ENCODE results near the gene MYO10. TPM values are rescaled to one million over a fixed set of nuclear protein-coding genes. Genes with fewer than 3 reads are reported as not detected.
"Not testable (repeated sequence)": the region's sequence is repeated elsewhere in the genome, so short reads cannot be mapped to it uniquely, and the experiment has no call there.

Gene MYO10
- total RNA-seq, 2 experiments from 2014 or later = 0.30 TPM; not detected in 1

- H3K4me1 Mint-ChIP-seq = no peaks in the 10 kb centered on the region
- H3K4me3 Mint-ChIP-seq = no peak overlapping the region
- no peak for DNase-seq
- no peaks in the 10 kb centered on the region for H3K36me3 Mint-ChIP-seq
- H3K27me3 Mint-ChIP-seq = peaks cover 10% of the 10 kb centered on the region
- H3K9me3 Mint-ChIP-seq = no peaks in the 10 kb centered on the region
- no peak overlapping the region for H3K27ac Mint-ChIP-seq
Measured at GRCh38 chr5:16889972-16890519, 46.0 kb downstream of the MYO10 start.

GRCh38 chr5:16889203-16889971 is 46.7 kb downstream of the MYO10 start:
- no peak overlapping the region for H3K27ac Mint-ChIP-seq
- DNase-seq = no peak
- peaks cover 14% of the 10 kb centered on the region for H3K27me3 Mint-ChIP-seq
- no peaks in the 10 kb centered on the region for H3K4me1 Mint-ChIP-seq
- no peak overlapping the region for H3K4me3 Mint-ChIP-seq
- no peaks in the 10 kb centered on the region for H3K36me3 Mint-ChIP-seq
- no peaks in the 10 kb centered on the region for H3K9me3 Mint-ChIP-seq

DNA sequence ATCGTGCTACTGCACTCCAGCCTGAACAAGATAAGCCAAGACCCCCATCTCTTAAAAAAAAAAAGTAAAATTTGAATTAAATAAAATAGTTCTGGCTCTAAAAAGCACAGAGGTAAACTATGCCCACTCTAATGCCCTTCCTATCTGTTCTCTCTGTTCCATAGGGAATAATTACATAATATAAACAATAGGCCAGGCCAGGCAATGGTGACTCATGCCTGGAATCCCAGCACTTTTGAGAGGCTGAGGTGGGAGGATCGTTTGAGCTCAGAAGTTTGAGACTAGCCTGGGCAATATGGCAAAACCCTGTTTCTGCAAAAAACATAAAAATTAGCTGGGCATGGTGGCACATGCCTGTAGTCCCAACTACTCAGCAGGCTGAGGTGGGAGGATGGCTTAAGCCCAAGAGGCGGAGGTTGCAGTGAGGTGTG is 47.4 kb downstream of the MYO10 start:
- no peak overlapping the region for H3K4me3 Mint-ChIP-seq
- no peaks in the 10 kb centered on the region for H3K9me3 Mint-ChIP-seq
- no peaks in the 10 kb centered on the region for H3K4me1 Mint-ChIP-seq
- no peaks in the 10 kb centered on the region for H3K36me3 Mint-ChIP-seq
- no peak overlapping the region for H3K27ac Mint-ChIP-seq
- peaks cover 14% of the 10 kb centered on the region for H3K27me3 Mint-ChIP-seq
- DNase-seq = no peak

- H3K27ac Mint-ChIP-seq = no peak overlapping the region
- DNase-seq = no peak
- no peak overlapping the region for H3K4me3 Mint-ChIP-seq
- no peaks in the 10 kb centered on the region for H3K36me3 Mint-ChIP-seq
- H3K4me1 Mint-ChIP-seq = no peaks in the 10 kb centered on the region
- H3K9me3 Mint-ChIP-seq = no peaks in the 10 kb centered on the region
- H3K27me3 Mint-ChIP-seq = peaks cover 14% of the 10 kb centered on the region
Measured at GRCh38 chr5:16886793-16887345, 49.2 kb downstream of the MYO10 start.

- no peaks in the 10 kb centered on the region for H3K4me1 Mint-ChIP-seq
- DNase-seq = no peak
- H3K9me3 Mint-ChIP-seq = no peaks in the 10 kb centered on the region
- H3K27ac Mint-ChIP-seq = no peak overlapping the region
- H3K4me3 Mint-ChIP-seq = no peak overlapping the region
- H3K27me3 Mint-ChIP-seq = peaks cover 14% of the 10 kb centered on the region
- no peaks in the 10 kb centered on the region for H3K36me3 Mint-ChIP-seq
Measured at GRCh38 chr5:16886366-16886736, 49.7 kb downstream of the MYO10 start.

DNA sequence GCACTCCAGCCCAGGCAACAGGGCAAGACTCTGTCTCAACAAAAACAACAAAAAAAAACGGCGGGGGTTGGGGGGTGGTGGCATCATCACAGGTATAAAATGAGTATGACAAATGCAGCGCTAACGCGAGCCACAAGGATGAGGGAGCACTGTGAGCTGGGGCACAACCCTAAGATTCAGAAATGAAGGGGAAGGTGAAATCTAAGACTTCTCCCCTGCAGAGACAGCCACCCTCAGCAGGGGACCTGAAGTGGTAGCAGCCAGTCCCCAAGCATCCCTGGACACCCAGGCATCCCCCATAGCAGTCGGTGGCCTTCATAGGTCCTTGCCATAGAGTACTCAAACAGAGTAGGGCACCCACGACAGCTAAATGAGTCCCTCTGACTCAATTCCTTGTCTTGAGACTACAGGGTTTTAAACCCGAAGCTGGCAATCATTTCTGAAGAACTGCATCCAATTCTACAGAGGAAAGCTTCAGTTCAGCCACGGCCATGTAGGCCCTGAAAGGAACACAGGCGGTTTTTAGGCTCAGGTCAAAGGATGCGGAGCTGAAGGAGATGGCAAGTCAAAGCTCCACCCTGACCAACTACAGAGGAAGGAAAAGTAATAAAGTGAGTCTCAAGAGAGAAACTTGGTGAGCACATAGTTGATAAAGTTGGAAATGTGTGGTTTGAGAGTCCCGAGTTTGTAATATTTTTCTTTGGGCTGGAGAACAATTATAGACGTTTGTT is 50.3 kb downstream of the MYO10 start:
- H3K9me3 Mint-ChIP-seq = no peaks in the 10 kb centered on the region
- no peak for DNase-seq
- no peaks in the 10 kb centered on the region for H3K36me3 Mint-ChIP-seq
- no peaks in the 10 kb centered on the region for H3K4me1 Mint-ChIP-seq
- no peak overlapping the region for H3K4me3 Mint-ChIP-seq
- H3K27ac Mint-ChIP-seq = no peak overlapping the region
- peaks cover 14% of the 10 kb centered on the region for H3K27me3 Mint-ChIP-seq

DNA sequence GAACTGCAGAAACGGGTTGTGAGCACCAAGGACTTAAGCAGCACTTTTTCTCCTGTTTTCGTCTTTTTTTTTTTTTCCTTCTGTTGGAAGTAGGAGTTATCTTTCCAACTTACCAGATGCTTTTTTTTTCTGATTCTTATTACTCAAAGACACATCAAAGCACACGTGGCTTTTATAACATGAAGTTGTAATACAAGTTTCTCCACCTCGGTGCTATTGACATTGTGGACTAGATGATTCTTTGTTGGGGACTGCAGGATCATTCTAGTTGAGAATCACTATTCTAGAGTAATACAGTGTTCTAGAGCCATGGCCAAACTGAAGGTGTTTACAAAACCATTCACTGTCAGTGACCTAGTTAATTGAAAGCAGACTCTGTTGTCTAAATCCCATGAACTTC is 51.5 kb downstream of the MYO10 start:
- H3K9me3 Mint-ChIP-seq = no peaks in the 10 kb centered on the region
- no peak for DNase-seq
- H3K4me1 Mint-ChIP-seq = no peaks in the 10 kb centered on the region
- no peak overlapping the region for H3K4me3 Mint-ChIP-seq
- no peak overlapping the region for H3K27ac Mint-ChIP-seq
- H3K27me3 Mint-ChIP-seq = peaks cover 14% of the 10 kb centered on the region
- H3K36me3 Mint-ChIP-seq = no peaks in the 10 kb centered on the region

DNA sequence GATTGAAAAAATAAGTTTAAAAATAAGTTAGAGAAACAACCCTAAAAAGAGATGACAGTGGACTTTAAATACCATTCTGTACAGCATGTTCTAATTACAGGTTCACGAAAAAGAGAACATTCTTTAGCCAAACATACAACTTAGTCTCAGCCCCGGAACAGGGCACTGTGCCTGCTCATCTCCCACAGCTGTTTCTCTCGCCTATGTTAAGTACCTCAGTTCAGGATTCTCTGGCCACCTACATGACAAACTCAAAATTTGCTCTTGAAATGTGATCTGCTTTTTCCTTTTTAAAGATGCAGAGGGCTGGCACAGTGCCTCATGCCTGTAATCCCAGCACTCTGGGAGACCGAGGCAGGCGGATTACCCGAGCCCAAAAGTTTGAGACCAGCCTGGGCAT is 52.3 kb downstream of the MYO10 start:
- DNase-seq = no peak
- H3K27ac Mint-ChIP-seq = no peak overlapping the region
- no peak overlapping the region for H3K4me3 Mint-ChIP-seq

DNA sequence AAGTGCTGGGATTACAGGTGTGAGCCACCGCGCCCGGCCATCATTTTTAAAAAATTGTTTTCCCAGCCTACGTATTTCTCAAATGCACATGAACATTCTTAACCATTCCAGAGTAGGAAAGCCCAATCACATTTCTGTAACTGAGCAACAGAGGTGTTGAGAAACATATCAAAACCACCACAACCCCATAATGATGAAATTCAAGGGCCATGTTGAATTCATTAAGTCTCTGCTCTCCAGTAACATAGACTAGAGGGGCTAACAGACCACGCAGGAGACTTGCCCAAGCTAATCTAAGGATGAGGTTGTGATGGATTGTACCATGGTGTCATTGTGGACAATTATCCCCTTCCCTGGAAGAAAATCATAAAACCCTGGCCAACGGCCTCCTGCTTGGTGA is 52.9 kb downstream of the MYO10 start:
- no peak overlapping the region for H3K27ac Mint-ChIP-seq

More for the DNA sequence above, 52.3 kb downstream of the MYO10 start:
- Mint-ChIP-seq H3K4me1 (no peaks in the 10 kb centered on the region), H3K36me3 (no peaks in the 10 kb centered on the region), H3K27me3 (peaks cover 14% of the 10 kb centered on the region), H3K9me3 (no peaks in the 10 kb centered on the region)

DNA sequence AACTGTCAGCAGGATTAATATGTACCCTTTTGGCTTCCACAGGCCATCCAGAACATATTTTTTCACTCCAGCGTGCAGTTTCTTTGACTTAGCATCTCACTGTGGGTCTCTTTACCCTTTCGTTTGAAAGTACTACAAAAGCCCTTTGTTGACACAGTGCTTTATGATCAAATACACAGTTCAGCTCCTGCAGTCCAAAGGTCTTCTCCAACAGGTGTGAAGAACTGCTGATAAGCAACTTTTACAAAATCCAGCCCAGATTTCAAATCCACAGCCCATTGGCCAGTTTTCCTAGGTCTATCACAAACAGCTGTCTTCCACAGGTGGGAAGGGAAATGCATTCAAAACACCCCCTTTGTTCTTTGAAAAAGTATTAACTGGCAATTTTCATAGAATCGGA is 54.8 kb downstream of the MYO10 start:
- H3K4me3 Mint-ChIP-seq = no peak overlapping the region
- H3K27ac Mint-ChIP-seq = no peak overlapping the region
- H3K36me3 Mint-ChIP-seq = no peaks in the 10 kb centered on the region
- no peak for DNase-seq
- no peaks in the 10 kb centered on the region for H3K9me3 Mint-ChIP-seq
- peaks cover 8% of the 10 kb centered on the region for H3K27me3 Mint-ChIP-seq
- H3K4me1 Mint-ChIP-seq = no peaks in the 10 kb centered on the region

More for the DNA sequence above, 52.9 kb downstream of the MYO10 start:
- no peak for DNase-seq
- H3K36me3 Mint-ChIP-seq = no peaks in the 10 kb centered on the region
- no peak overlapping the region for H3K4me3 Mint-ChIP-seq
- H3K27me3 Mint-ChIP-seq = peaks cover 14% of the 10 kb centered on the region
- no peaks in the 10 kb centered on the region for H3K9me3 Mint-ChIP-seq
- H3K4me1 Mint-ChIP-seq = no peaks in the 10 kb centered on the region

GRCh38 chr5:16880547-16880946 is 55.5 kb downstream of the MYO10 start:
- Mint-ChIP-seq H3K36me3 (no peaks in the 10 kb centered on the region), H3K27me3 (peaks cover 5% of the 10 kb centered on the region), H3K4me3 (no peak overlapping the region), H3K4me1 (no peaks in the 10 kb centered on the region), H3K27ac (no peak overlapping the region), H3K9me3 (no peaks in the 10 kb centered on the region)
- no peak for DNase-seq

DNA sequence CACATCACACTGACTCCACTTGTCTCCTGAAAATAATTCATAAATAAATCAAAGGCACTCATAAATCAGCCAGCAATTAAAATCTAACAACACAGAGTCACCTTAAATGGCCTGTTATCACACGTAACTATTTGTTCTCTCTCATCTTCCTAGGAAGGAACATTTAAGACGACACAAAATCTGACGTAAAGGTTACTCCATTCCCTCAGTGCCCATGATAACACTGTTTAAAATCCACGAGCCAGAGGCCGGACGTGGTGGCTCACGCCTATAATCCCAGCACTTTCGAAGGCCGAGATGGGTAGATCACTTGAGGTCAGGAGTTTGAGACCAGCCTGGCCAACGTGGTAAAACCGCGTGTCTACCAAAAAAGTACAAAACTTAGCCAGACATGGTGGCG is 56.4 kb downstream of the MYO10 start:
- H3K9me3 Mint-ChIP-seq = no peaks in the 10 kb centered on the region
- H3K4me3 Mint-ChIP-seq = no peak overlapping the region
- peaks cover 3% of the 10 kb centered on the region for H3K27me3 Mint-ChIP-seq
- no peak for DNase-seq
- H3K4me1 Mint-ChIP-seq = no peaks in the 10 kb centered on the region
- no peaks in the 10 kb centered on the region for H3K36me3 Mint-ChIP-seq
- no peak overlapping the region for H3K27ac Mint-ChIP-seq

DNA sequence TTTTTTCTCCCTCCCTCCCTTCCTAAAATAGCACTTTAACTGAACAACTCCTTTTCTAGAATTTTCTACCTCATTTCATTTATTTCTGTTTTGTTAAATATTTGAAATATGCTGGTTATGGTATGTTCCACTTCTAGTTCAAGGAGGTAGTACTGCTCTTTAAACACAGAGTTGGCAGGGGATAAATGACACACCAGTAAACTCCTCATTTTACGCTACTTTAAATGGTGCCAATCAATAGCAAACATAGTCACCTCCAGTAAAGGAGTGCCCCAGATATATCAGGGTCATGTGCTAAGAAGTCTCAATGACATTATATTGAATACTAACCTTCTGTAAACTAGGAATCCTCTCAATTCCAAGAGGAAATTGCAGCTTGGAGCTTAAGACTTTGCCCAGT is 56.9 kb downstream of the MYO10 start:
- no peak overlapping the region for H3K27ac Mint-ChIP-seq
- no peaks in the 10 kb centered on the region for H3K9me3 Mint-ChIP-seq
- H3K4me1 Mint-ChIP-seq = no peaks in the 10 kb centered on the region
- no peaks in the 10 kb centered on the region for H3K27me3 Mint-ChIP-seq
- no peaks in the 10 kb centered on the region for H3K36me3 Mint-ChIP-seq
- no peak overlapping the region for H3K4me3 Mint-ChIP-seq
- no peak for DNase-seq

DNA sequence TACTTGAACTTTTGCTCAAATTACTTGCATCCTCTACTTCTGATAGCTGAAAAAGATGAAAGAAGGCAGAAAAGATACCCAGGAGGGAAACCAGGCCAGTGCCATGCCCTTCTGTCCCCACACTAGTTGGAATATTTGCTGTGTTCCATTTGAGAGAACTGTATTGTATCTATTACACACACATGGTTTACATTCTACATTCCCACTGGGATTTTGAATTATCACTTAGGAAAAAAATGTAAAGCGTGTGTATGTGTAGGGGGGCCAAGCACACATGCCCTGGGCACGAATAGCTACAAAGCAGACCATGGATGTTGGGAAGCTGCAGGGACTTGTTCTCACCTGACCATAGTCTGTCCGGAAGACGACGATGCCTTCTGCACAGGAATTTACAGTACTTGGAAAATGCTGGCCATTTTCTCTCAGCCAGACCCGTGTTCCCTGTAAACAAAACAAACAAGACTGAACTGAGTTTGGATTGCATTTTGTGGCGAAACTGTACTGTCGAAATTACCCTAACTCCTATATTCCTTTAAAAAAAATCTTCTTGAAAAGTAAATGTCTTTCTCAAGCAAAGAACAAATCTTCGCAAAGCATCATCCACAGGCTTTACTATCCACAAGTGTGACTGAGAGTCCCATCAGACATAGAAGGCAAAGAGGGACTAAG is 58.7 kb downstream of the MYO10 start:
- Mint-ChIP-seq H3K27ac (no peak overlapping the region), H3K27me3 (no peaks in the 10 kb centered on the region), H3K4me1 (no peaks in the 10 kb centered on the region), H3K36me3 (no peaks in the 10 kb centered on the region), H3K9me3 (no peaks in the 10 kb centered on the region), H3K4me3 (no peak overlapping the region)
- DNase-seq = no peak

- H3K9me3 Mint-ChIP-seq, H3K4me3 Mint-ChIP-seq, H3K27me3 Mint-ChIP-seq, H3K27ac Mint-ChIP-seq, H3K36me3 Mint-ChIP-seq, DNase-seq, H3K4me1 Mint-ChIP-seq: not testable (repeated sequence)
Measured at GRCh38 chr5:16874424-16874823, 61.7 kb downstream of the MYO10 start.

Measured in activated naive CD8-positive, alpha-beta T cell treated with anti-CD3 and anti-CD28 coated beads for 36 hours (primary cell).